ENCODE measurements around the gene MTA2.
"Not testable (repeated sequence)": the region's sequence is repeated elsewhere in the genome, so short reads cannot be mapped to it uniquely, and the experiment has no call there.

GRCh38 chr11:62561677-62562230 is 39.9 kb downstream of the MTA2 start:
- not testable (repeated sequence) for TF ChIP-seq POLR2AphosphoS5, POLR2A, CTCF (IDR thresholded peaks at IDR 0.05)
